Measurements from ENCODE around the gene DUSP3. TPM values are rescaled to one million over a fixed set of nuclear protein-coding genes. Genes with fewer than 3 reads are reported as not detected.

DUSP3 gene
- 44.6 TPM for total RNA-seq

DNA sequence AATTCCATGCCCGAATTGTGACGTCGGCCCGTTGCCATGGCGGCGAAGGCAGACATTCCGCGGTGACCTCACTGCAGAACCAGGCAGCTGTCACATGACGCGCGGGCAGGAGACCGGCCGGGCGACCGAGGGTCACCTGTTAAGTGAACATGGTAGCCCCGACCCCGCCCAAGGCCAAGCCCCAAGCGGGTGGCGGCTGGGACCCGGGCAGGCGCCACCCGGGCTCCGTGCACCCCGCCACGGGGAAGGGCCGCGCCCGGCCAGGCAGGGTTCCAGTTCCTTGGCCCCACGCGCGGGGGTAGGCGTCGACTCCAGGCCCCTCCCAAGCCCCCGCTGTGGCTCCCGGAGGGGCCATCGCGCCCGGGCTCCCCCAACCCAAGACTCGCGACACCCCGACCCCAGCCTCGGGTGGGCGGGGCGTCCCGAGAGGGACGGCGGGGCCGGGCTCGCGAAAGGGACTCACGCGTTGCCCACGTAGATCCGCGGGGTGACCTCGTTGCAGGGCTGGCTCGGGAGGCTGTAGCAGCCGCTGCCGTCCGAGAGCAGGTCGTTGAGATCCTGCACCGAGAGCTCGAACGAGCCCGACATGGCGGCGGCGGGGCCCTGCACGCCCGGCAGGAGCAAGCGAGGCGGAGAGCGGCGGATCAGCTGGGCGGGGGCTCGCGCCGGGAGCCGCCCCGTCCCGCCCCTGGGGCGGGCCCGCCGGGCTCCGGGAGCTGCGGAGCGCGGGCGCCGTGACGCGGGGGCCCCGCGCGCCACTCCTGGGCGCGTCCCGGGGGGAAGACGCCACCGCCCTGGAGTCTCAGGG, at the start of gene DUSP3:
TSS of gene DUSP3 (minus strand) at position 641 of the 808 bp plus-strand sequence. CDS start at position 588, 53 bp downstream.

DNA sequence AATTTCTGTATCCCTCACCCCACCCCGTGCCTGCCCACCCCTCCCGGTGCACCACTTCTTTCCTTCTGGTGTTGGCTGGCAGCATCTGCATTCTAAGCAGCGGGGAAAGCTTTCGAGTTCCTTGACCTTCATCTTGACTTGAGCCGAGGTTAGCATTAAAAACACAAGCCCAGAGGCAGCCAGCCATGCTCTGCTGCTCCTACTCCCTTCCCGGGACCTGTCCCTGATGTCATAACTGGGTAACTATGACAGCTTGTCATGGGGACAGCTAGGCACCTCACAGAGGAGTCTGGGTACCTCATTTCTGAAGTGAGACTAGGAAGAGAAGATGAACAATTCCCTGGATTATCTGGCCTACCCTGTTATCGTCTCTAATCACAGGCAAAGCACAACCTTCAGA, 1.4 kb upstream of the DUSP3 start, which contains the start of gene CFAP97D1:
TSS of gene CFAP97D1 (plus strand) at position 301 of the 400 bp plus-strand sequence. CDS start at position 329, 28 bp downstream.

DNA sequence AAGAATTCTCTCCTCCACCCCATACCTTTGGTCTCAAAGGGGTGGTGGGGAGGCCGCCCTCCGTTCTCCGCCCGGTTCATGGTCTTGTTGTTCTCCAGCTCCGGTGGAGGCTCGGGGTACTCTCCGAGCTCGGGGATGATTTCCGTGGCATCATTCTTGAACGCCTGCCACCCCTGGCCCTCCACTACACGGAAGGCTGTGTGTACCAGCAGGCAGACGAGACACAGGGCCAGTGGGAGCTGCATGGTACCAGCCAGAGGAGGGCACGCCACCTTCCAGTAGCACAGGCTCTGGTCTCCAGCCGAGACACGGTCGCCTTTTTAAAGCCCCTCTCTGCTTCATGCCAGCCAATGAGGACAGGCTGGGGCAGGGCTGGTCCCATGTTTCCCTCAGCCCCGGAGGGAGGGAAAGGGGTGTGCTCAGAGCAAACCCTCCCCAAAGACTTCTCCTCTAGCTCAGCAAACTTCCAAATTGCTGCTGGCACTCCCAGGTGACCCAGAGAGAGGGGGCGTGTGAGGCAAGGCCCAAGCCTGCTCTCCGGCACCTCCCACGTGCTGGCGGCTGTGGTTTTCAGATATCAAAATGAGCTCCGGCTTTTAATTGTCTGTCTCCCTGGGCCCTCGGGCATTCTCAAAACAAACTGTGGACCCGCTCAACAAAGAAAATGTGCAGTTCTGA, 20.1 kb downstream of the DUSP3 start, which contains the start of gene SOST:
TSS of gene SOST (minus strand) at position 295 of the 678 bp plus-strand sequence. CDS start at position 245, 50 bp downstream.

Other genes starting within 250 kb of the DUSP3 start
- gene ETV4, start 232.6 kb downstream of the DUSP3 start, total RNA-seq: 1.1 TPM
- gene MEOX1, start 117.1 kb downstream of the DUSP3 start, total RNA-seq: 7.9 TPM
- 0.22 TPM for gene SOST, start 20.2 kb downstream of the DUSP3 start, total RNA-seq
- gene CFAP97D1, start 1.5 kb upstream of the DUSP3 start, total RNA-seq: not detected
- gene MPP3, start 54.2 kb upstream of the DUSP3 start, total RNA-seq: 21.7 TPM
- gene CD300LG, start 68.2 kb upstream of the DUSP3 start, total RNA-seq: 0.38 TPM
- gene MPP2, start 128.6 kb upstream of the DUSP3 start, total RNA-seq: 24.1 TPM
- not detected for gene PPY, start 163.5 kb upstream of the DUSP3 start, total RNA-seq
- not detected for gene PYY, start 175.0 kb upstream of the DUSP3 start, total RNA-seq
- gene NAGS, start 225.6 kb upstream of the DUSP3 start, total RNA-seq: 0.88 TPM
- 35.7 TPM for gene TMEM101, start 236.0 kb upstream of the DUSP3 start, total RNA-seq

Data from camera-type eye (tissue), 1 donor.